Neural cell (in vitro differentiated cells): ENCODE results near the gene UQCRFS1. TPM values are rescaled to one million over a fixed set of nuclear protein-coding genes. Genes with fewer than 3 reads are reported as not detected.

ENCODE experiments used
- H2AFZ ChIP-seq: fragments of 200-600, 300-800 bp; sonication (generic), shearing (Covaris generic); 2 replicates; pipeline ENCODE4 v1.6.0; 2014; ENCODE audit warnings: low read depth, mild to moderate bottlenecking, antibody characterized with exemption, low read length, moderate library complexity
- H3F3A ChIP-seq: fragments of 200-600 bp; shearing (Covaris generic); 2 replicates; pipeline ENCODE4 v1.6.1; 2016; ENCODE audit warnings: mild to moderate bottlenecking, moderate library complexity, mixed read lengths, antibody characterized with exemption, low read length; ENCODE audit not compliant: insufficient read depth, poor library complexity, severe bottlenecking
- H3K27ac ChIP-seq: fragments of 200-600, 300-800 bp; sonication (generic), shearing (Covaris generic); 2 replicates; pipeline ENCODE4 v1.5.1; 2014; ENCODE audit warnings: mild to moderate bottlenecking, low read length, moderate library complexity
- H3K27me3 ChIP-seq: fragments of 300-800, 200-600 bp; sonication (generic), shearing (Covaris generic); 2 replicates; pipeline ENCODE4 v1.6.0; 2014; ENCODE audit warnings: mild to moderate bottlenecking, low read depth, low read length, moderate library complexity; ENCODE audit not compliant: insufficient read depth
- H3K36me3 ChIP-seq: fragments of 300-800, 200-600 bp; sonication (generic), shearing (Covaris generic); 2 replicates; pipeline ENCODE4 v1.5.1; 2014; ENCODE audit warnings: mild to moderate bottlenecking, antibody characterized with exemption, low read length, moderate library complexity; ENCODE audit not compliant: insufficient read depth
- H3K4me2 ChIP-seq: fragments of 300-800, 200-600 bp; sonication (generic), shearing (Covaris generic); 2 replicates; pipeline ENCODE4 v1.6.0; 2014; ENCODE audit warnings: mild to moderate bottlenecking, low read length
- H3K4me3 ChIP-seq: fragments of 300-800, 200-600 bp; sonication (generic), shearing (Covaris generic); 2 replicates; pipeline ENCODE4 v1.5.1; 2014; ENCODE audit warnings: mild to moderate bottlenecking, low read length, moderate library complexity
- H3K79me2 ChIP-seq: fragments of 200-600 bp; shearing (Covaris generic); replicated peaks from 2 replicates; pipeline ENCODE4 v1.6.0; 2014; ENCODE audit warnings: mild to moderate bottlenecking, low read length, moderate library complexity; ENCODE audit not compliant: insufficient read depth
- H3K9ac ChIP-seq: fragments of 300-800, 200-600 bp; sonication (generic), shearing (Covaris generic); 2 replicates; pipeline ENCODE4 v1.6.1; 2016; ENCODE audit warnings: mild to moderate bottlenecking, low read length, mixed read lengths
- H3K9me2 ChIP-seq: fragments of 200-600 bp; shearing (Covaris generic); 2 replicates; pipeline ENCODE4 v1.6.1; 2016; ENCODE audit warnings: mild to moderate bottlenecking, low read length, mixed read lengths; ENCODE audit not compliant: insufficient read depth
- H3K9me3 ChIP-seq: fragments of 200-600, 300-800 bp; sonication (generic), shearing (Covaris generic); 2 replicates; pipeline ENCODE4 v1.6.1; 2016; ENCODE audit warnings: mild to moderate bottlenecking, mixed run types, low read length, moderate library complexity, mixed read lengths
- H4K20me1 ChIP-seq: fragments of 200-600 bp; shearing (Covaris generic); 2 replicates; pipeline ENCODE4 v1.6.1; 2016; ENCODE audit warnings: mild to moderate bottlenecking, mixed run types; ENCODE audit not compliant: insufficient read depth
- EP300 ChIP-seq: fragments of 450-650 bp; conservative IDR thresholded peaks from 2 replicates; pipeline ENCODE4 v1.6.1; 2014; ENCODE audit warnings: antibody characterized with exemption, mild to moderate bottlenecking, moderate library complexity; ENCODE audit not compliant: poor library complexity, severe bottlenecking
- EZH2 ChIP-seq: fragments of 200-600, 300-800 bp; shearing (Covaris generic), sonication (generic); IDR thresholded peaks from 2 replicates; pipeline ENCODE4 v1.6.1; 2014; ENCODE audit warnings: antibody characterized with exemption, low read length, borderline replicate concordance, mild to moderate bottlenecking; ENCODE audit not compliant: insufficient read depth, poor library complexity, severe bottlenecking
- MXI1 ChIP-seq: fragments of 450-650 bp; conservative IDR thresholded peaks from 2 replicates; pipeline ENCODE4 v1.6.1; 2014; ENCODE audit warnings: antibody characterized with exemption, mild to moderate bottlenecking; ENCODE audit not compliant: poor library complexity, severe bottlenecking
- POLR2AphosphoS5 ChIP-seq: IDR thresholded peaks from 2 replicates; pipeline ENCODE4 v1.6.1; 2012
- RAD21 ChIP-seq: fragments of 450-650 bp; conservative IDR thresholded peaks from 2 replicates; pipeline ENCODE4 v1.6.1; 2014; ENCODE audit warnings: antibody characterized with exemption, mild to moderate bottlenecking, moderate library complexity
- REST ChIP-seq: IDR thresholded peaks from 2 replicates; pipeline ENCODE4 v1.6.1; 2012; ENCODE audit warnings: borderline replicate concordance
- SMC3 ChIP-seq: fragments of 450-650 bp; conservative IDR thresholded peaks from 2 replicates; pipeline ENCODE4 v1.6.1; 2014; ENCODE audit warnings: antibody characterized with exemption, mild to moderate bottlenecking, moderate library complexity; ENCODE audit not compliant: poor library complexity
- TAF1 ChIP-seq: IDR thresholded peaks from 2 replicates; pipeline ENCODE4 v1.6.1; 2012; ENCODE audit warnings: low read depth
- polyA plus RNA-seq: library from polyadenylated mRNA; depleted of rRNA; stranded (reverse); fragments of >200 nt; gene quantifications from 2 replicates; pipeline ENCODE4 v1.2.3, GENCODE V29; 2014
- TF ChIP-seq, protein P1 (sequence below): fragments of 450-650 bp; IDR thresholded peaks from 2 replicates; pipeline ENCODE4 v1.5.1; 2014; ENCODE audit warnings: antibody characterized with exemption, mild to moderate bottlenecking, moderate library complexity; ENCODE audit not compliant: poor library complexity, severe bottlenecking

The UQCRFS1 gene
- polyA plus RNA-seq, 1 donor from 2014 or later: 55.2 TPM

- Histone ChIP-seq H3K27ac (no peak overlapping the region), H4K20me1 (no peaks in the 10 kb centered on the region)
Observed at GRCh38 chr19:29170554-29170953, 42.4 kb downstream of the UQCRFS1 start.

GRCh38 chr19:29162694-29163093 lies 50.3 kb downstream of the UQCRFS1 start:
- no peaks in the 10 kb centered on the region for H4K20me1 ChIP-seq
- no peaks in the 10 kb centered on the region for H3F3A ChIP-seq
- H3K4me2 ChIP-seq: no peak overlapping the region
- no peak overlapping the region for H2AFZ ChIP-seq
- TF ChIP-seq EZH2 (no peak), TAF1 (no peak), MXI1 (no peak), POLR2AphosphoS5 (no peak), EP300 (no peak)
- TF ChIP-seq, protein P1, sequence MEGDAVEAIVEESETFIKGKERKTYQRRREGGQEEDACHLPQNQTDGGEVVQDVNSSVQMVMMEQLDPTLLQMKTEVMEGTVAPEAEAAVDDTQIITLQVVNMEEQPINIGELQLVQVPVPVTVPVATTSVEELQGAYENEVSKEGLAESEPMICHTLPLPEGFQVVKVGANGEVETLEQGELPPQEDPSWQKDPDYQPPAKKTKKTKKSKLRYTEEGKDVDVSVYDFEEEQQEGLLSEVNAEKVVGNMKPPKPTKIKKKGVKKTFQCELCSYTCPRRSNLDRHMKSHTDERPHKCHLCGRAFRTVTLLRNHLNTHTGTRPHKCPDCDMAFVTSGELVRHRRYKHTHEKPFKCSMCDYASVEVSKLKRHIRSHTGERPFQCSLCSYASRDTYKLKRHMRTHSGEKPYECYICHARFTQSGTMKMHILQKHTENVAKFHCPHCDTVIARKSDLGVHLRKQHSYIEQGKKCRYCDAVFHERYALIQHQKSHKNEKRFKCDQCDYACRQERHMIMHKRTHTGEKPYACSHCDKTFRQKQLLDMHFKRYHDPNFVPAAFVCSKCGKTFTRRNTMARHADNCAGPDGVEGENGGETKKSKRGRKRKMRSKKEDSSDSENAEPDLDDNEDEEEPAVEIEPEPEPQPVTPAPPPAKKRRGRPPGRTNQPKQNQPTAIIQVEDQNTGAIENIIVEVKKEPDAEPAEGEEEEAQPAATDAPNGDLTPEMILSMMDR: no peak
- H3K9me2 ChIP-seq: no peaks in the 10 kb centered on the region
- no peaks in the 10 kb centered on the region for H3K27me3 ChIP-seq
- H3K36me3 ChIP-seq: no peaks in the 10 kb centered on the region
- H3K79me2 ChIP-seq: no peaks in the 10 kb centered on the region
- no peaks in the 10 kb centered on the region for H3K9me3 ChIP-seq
- H3K4me3 ChIP-seq: no peak overlapping the region
- H3K9ac ChIP-seq: no peak overlapping the region
- H3K27ac ChIP-seq: no peak overlapping the region

More at GRCh38 chr19:29170554-29170953, 42.4 kb downstream of the UQCRFS1 start:
- no peak overlapping the region for H2AFZ ChIP-seq
- H3K9me2 ChIP-seq: no peaks in the 10 kb centered on the region
- no peaks in the 10 kb centered on the region for H3K36me3 ChIP-seq
- TF ChIP-seq POLR2AphosphoS5: no peak
- TF ChIP-seq TAF1: no peak
- no peak for TF ChIP-seq RAD21
- TF ChIP-seq, protein P1: no peak
- TF ChIP-seq EP300: no peak
- TF ChIP-seq SMC3: no peak
- no peak for TF ChIP-seq EZH2
- H3K9me3 ChIP-seq: no peaks in the 10 kb centered on the region
- no peaks in the 10 kb centered on the region for H3K27me3 ChIP-seq
- no peak overlapping the region for H3K4me2 ChIP-seq
- H3K79me2 ChIP-seq: no peaks in the 10 kb centered on the region
- no peak overlapping the region for H3K9ac ChIP-seq
- no peaks in the 10 kb centered on the region for H3F3A ChIP-seq
- H3K4me3 ChIP-seq: no peak overlapping the region

- Histone ChIP-seq H3K36me3 (no peaks in the 10 kb centered on the region), H3K27ac (no peak overlapping the region), H2AFZ (no peak overlapping the region), H3K27me3 (no peaks in the 10 kb centered on the region), H3K9me2 (no peaks in the 10 kb centered on the region), H3K4me2 (no peak overlapping the region), H3F3A (no peaks in the 10 kb centered on the region), H3K4me3 (no peak overlapping the region), H3K9me3 (peaks cover 6% of the 10 kb centered on the region), H3K9ac (no peak overlapping the region), H3K79me2 (no peaks in the 10 kb centered on the region), H4K20me1 (no peaks in the 10 kb centered on the region)
- no peak for TF ChIP-seq SMC3
- no peak for TF ChIP-seq EP300
- TF ChIP-seq REST: no peak
- TF ChIP-seq RAD21: no peak
- TF ChIP-seq MXI1: no peak
- no peak for TF ChIP-seq TAF1
- TF ChIP-seq, protein P1: no peak
- no peak for TF ChIP-seq EZH2
- no peak for TF ChIP-seq POLR2AphosphoS5
Observed at GRCh38 chr19:29155683-29156082, 57.3 kb downstream of the UQCRFS1 start.
